Mucosa of gallbladder (tissue), 1 donor: ENCODE measurements around the gene EPHB1. TPM values are rescaled to one million over a fixed set of nuclear protein-coding genes. Genes with fewer than 3 reads are reported as not detected.
"Not testable (repeated sequence)": the region's sequence is repeated elsewhere in the genome, so short reads cannot be mapped to it uniquely, and the experiment has no call there.

Source experiments
- DNase-seq: peaks from one replicate; pipeline ENCODE4 v3.0.0-alpha.2; 2020; ENCODE audit warnings: low spot score
- total RNA-seq: library from RNA; stranded (reverse); gene quantifications from one replicate; pipeline ENCODE4 v1.2.1, GENCODE V29; 2021
- donor health status: DM: no; HTN: no; CAD: no.

Gene EPHB1
- total RNA-seq, 1 donor from 2014 or later: 2.0 TPM

DNA sequence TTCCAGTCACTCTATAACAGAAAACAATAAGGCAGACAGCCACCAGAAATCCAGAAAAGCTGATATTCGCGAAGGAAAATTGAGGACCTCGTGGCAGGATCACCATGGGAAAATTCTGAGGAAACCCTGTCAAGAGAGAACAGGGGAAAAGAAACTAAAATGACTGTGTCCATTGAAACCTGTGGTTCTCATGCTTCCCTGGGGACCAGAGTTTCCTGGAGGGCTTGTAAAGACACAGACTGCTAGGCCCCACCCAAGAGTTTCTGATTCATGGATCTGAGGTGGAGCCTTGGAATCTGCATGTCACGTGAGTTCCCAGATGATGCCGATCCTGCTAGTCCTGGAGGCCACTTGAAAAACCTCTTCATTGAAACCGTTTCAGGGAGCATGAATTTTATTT, 420.5 kb downstream of the EPHB1 start:
- no peak for DNase-seq

DNA sequence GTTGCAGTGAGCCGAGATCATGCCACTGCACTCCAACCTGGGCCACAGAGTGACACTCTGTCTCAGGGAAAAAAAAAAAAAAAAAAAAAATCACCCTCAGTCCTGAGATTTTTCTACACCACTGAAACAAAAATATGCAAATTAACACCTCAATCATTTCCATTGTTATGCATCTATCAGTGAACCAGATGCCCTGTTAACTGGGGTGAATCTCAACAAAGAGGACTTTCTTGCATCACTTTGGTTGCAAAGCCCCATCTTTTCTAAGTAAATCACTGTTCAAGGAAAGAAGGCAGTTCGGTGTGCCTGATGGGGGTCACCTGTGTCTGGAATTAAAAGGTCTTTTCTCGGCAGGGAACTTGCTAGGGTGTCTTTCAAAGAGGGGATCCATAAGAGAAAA, 421.6 kb downstream of the EPHB1 start:
- DNase-seq: no peak

DNA sequence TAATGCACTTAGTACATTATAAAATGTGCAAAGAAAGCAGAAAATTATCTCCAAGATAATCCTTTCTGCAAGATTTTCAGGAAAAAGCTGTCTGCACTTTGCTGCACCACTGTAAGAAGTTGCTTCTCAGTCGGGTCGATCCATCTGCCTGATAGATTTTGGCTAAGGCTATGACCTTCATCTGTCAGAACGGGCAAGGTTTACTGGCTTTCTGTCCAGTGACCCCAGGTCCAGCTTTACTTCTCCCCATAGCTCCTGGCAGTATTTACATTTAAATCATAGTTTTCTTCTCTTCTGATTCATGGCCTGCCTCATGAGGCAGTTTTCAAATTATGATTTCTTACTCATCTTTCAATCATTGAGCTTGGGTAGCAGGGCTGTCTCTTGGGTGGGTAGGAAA, 422.7 kb downstream of the EPHB1 start:
- no peak for DNase-seq

DNA sequence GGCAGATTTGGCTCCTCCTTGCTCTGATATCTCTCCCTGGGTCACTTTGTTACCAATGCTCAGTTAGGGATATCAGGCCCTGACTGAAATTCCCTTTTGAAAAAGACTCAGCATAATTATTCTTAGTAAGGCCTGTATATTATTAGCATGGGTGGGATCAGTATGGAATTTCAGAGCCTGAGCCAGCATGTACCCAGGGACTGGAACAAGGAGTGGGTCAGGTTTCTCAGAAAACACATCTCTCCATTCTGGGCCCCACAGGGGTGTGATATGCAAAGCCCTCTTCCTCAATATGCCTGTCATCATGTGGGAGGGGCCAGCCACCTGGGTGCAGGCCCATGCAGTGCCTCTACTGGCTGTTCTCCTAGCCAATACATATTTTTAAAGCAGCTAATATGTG, 423.2 kb downstream of the EPHB1 start:
- no peak for DNase-seq

DNA sequence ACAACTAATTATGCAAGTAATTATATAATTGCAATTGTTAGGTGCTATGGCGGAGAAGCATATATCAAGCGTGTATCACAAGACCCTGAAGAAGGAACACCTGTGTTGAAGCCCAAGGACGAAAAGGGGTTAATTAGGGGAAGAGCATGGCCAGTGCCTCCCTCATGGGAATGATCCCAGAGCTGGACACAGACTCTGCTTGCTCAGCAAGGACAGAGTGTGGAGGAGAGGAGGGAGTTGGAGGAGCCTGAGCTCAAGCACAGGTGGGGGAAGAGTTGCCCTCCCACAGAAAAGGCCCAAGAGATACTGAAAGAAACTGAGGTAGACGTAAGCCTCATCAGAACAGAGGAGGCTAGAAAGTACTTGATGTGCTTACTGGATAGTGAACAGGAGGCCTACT, 423.7 kb downstream of the EPHB1 start:
- no peak for DNase-seq

DNA sequence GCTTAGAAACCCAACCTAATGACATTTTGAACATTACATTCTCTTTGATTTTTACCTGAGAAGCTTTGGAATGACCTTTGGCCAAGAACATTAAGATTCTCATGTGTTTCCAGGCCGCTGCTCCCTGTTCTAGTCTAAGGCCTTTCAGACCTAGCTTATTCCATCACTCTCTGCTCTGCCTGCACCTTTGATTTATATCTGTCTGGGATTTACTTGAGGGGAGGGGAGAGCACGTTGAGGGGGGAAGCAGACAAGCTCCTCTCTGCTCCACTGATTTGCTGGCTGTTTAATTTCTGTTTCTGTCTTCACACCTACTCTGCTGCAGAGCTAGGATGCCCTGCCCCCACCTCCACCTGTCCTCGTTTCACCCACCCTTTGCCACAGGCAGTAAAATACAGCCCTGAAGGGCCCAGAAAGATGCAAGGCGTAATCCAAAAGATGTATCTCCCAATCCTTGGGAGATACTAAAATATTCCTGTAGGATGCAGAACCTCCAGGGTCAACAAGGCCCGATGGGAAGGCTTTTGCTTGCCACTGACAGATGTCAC, 429.8 kb downstream of the EPHB1 start:
- DNase-seq: no peak

DNA sequence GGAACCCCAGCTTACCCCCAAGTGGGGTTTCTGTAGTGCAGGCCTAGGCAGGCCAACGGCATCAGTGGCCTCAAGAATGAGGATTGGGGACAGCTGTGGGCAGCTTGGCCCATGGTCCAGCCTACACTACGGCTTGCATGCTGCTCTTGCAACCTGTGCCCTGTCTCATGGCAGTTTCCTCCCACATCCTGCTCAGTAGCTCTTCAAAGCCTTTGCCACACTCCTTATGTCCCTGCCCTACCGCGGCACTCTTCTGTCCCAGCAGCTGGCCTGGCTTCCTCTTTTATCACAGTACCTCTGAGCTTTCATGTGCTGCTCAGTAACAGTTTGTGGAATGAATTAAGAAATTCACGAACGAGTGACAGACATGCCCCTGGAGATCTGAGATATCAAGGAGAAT, 431.0 kb downstream of the EPHB1 start:
- no peak for DNase-seq

DNA sequence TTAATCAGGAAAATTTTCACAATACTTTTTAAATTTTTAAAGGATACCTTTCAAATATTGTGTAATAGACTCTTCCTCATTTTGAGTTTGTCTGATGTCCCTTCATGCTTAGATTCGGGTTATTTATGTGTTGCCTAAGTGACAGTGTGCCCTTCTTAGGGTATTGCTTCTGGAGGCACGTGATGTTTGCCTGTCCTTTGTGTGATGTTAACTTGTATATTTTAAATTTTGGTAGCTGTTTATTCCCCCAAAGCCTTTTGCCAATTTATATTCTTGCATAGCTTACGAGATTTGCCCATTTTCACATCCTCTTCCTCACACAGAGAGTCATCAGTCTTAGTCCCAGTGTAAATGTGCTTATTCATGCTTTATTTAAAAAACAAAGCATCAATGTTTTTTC, 433.1 kb downstream of the EPHB1 start:
- no peak for DNase-seq

DNA sequence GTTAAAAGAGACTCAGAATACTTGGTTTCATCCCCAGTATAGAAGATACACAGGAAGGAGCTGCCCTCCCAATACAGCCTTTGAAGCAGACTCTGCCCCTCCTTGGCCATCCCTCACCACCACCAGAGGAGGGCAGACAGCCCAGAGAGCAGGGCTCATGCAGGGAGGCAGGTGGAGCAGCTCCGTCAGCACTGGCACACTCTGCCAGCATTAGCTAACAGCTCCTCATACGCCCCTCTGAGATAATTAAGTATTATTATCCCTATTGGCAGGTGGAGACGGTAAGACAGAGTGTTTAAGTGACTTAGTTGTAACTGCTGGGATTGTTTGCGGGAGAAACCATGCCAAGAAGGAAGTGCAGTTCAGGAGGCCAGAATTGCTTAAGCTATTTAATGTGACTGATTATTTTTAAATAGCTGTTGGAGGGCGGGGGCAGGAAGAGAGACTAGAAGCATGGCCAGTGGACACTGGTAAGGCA, 434.0 kb downstream of the EPHB1 start:
- DNase-seq: peak; percentile 16

DNA sequence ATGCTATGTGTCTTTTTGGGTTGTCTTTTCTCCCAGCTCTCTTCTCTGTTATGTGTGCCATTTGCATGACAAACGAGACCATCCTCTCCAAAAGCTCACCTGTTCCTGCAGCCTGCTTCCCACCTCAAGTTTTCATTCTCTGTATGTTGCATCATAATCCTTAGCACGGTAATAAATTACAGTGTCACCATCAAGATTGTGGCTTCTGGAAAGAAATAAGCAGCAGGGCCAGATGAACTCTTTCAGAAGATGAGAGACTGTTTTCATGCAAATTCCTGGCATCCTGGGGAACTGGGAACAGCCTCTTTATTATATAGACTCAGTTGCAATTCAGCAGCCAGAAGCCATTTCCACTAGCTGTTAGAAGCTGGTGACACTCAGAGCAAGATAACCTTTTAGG, 436.7 kb downstream of the EPHB1 start:
- DNase-seq: no peak

DNA sequence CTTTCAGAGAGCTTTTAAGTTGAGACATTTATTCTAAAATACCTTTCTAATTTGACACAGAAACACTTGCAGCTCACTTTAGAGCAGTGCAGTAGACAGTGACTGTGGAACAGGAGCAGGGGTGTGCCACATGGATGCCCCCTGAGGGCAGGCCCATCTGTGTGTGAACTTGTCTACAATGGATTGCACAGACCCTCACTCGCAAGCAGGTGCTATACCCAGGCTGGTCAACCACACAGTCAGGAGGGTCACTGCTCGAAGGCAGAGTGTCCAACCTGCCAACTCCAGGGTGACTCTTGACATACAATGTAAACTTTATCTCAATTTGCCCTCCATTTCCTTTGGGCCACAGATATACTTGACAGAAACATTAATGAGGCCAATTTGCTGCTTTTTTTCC, 437.2 kb downstream of the EPHB1 start:
- DNase-seq: no peak

DNA sequence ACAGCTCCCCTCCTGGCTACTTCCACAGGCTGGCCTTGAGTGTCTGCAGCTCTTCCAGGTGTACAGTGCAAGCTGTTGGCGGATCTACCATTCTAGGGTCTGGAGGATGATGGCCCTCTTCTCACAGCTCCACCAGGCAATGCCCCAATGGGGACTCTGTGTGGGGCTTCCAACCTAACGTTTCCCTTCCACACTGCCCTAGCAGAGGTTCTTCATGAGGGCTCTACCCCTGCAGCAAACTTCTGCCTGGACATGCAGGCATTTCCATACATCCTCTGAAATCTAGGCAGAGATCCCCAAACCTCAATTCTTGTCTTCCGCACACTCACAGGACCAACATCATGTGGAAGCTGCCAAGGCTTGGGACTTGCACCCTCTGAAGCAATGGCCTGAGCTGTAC, 438.4 kb downstream of the EPHB1 start:
- not testable (repeated sequence) for DNase-seq

DNA sequence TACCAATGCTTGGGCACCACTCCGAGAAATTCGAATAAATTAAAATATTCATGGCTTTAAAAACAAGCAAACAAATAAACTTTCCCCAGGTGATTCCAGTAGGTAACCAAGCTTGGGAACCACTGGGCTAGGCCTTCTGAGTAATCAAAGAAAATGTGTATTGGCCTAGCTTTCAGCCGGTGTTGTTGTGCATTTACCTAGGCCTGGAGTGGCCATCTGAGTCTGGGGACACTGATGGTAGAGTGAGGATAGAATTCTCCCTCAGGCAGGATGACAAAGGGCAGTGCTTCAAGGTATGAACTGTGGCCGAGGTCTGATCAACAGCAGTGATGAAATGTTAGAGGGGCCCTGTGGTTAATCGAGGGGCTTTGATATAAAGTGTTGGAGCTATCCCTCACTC, 440.5 kb downstream of the EPHB1 start:
- no peak for DNase-seq

DNA sequence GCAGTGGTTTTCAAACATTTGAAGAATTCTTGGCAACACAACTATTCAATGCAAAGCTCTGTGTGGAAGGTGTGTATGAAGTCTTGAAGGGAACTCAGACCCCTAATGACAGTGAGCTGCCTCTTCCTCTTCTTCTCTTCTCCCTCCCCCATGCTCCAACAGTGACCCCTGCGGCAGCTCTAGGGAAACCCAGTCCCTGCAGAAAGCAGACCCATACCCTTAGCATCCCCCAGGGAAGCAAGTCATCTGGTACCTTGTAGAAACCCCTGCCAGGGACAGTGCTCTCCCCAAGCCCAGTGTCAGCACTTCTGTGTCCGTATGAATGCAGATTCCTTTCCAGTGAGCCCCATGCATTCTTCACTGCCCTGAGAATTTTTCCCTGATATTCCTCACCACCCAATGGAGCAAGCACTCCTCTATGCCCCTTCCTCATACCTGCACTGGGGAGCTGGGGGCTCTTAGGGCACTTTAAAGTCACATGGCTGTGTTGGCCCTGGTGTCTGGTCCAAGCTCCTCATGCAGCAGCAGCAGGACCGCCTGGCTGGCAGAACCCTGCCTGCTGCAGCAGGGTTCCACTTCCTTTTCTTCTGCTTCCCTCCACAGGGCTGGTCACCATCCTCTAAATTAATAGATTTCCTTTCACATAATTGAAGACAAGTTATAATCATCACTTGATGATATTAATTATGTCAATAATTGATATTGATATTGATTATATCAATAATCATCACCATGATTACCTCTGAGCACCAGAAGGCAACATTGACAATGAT, 442.5 kb downstream of the EPHB1 start:
- no peak for DNase-seq

DNA sequence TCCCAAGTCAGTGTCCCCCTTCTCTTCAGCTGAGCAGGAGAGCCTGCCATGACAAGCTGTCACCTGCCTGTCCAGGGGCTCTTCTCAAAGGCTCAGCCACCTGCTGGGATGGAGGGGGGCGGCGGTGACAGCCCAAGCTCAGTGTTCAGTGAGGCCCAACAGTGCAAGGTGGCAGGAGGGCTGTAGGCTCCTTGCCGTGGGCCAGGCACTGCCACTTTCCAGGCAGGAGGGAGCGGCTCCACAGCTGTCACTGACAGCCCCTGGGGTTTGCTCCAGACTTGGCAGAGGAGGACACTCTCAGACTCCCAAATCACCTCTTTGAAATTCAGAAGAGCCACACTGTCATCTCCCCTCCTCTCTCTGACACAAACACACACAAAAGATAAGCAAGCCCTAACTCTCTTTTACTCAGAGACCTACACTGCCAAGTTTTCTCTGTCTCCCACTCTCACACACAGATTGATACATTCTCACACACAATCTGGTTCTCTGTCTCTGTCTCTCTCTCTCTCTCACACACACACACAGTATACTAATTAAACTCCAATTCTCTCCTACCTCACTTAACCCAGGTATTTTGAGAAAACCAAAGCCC, 443.3 kb downstream of the EPHB1 start:
- no peak for DNase-seq

DNA sequence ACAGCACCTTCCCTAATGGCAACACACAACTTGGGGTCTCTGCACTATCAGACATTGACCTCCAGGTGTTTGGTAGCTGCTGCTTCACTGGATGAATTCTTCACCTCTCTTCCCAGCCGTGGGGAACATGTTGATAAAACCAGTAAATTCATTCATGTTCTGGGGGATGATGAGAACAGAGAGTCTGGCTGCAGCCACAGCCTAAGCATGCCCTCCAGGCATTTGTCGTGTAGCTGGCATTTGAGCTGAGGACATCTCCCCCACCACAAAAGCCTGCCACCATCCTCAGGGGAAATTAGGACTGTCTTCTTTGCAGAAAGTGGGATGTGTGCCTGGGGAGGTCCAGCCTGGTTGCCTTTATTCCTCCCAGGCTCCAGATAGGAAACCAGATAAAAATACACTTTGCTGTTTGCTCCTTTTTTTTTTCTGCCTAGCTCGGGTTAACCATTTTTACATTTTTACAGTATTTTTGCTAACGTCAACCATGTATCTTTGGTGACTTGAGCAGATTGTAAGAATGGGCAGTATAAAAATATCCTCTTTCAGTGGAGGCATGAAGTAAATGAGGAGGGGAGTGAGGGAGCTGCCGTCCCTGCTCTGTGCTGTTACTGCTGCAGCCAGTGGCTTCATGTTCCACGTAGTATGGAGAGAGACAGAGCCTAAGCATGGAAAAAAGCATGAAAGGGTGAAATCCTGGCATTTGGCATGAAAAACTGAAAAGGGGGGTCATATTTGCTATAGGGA, 444.0 kb downstream of the EPHB1 start:
- no peak for DNase-seq

DNA sequence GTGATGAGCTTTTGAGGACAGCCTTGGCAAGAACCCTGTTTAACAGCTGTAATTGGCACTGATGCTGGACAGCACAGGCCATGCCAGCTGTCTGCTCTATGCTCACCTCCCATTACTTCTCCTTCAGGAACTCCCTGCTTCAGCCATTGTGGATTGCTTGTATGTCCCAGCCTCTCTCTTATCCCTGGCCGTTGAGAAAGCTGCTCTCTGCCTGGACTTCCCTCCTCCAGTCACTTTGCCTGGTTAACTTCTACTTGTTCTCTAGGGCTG, 444.5 kb downstream of the EPHB1 start:
- no peak for DNase-seq

DNA sequence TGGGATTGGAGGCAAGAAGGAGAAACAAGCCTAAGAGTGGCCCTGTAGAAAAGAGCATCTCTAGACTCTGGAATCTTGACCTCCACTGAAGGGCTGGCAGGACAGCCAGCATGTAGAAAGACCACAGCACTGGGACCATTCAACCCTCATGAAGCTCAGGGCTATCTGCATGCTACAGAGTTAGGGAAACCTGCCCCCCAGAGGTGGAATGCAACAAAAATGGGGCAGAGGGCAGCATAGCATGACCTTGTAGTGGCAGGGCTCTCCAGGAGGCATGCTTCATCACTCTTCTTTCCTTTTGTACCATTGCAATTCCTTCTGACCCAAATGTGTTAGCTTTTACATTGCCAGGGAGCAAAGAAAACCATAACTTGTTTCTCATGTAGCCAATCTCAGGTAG, 445.4 kb downstream of the EPHB1 start:
- no peak for DNase-seq

DNA sequence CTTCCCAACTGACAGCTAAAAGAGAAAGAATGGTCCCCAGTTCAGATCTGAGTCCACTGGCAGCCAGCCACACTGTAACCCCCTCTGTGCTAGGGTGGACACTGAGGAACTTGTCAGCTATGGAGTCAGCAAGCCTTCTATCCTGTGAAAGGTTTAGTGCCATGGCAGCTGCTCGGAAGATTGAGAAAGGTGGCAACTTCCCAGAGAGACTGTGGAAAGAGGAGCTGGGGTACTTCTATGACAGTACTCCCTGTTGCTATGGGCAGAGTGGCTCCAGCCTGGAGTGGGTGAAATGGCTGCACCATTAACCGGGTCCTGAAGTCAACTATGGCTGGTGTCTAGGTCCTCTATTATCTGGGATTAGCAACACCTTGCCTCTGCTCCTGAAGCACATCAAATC, 447.2 kb downstream of the EPHB1 start:
- DNase-seq: no peak

DNA sequence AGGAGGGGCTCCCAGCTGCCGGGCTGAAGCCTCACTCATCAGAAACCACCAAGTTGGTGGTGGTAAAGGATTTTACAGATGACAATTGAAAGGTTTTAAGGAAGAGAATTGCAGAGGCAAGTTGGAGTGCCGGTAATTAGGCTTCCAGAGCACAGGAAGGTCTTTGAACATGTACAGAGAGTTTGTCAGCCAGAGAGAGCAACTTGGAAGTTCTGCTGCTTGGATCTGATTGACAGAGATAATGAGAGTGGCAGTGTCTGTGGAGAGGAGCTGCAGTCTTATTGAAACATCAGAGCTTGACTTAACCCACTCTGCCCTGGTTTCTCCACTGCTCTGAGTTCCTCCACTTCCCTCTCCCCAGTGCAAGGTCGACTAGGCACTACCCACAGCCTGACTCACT, 448.6 kb downstream of the EPHB1 start:
- no peak for DNase-seq

DNA sequence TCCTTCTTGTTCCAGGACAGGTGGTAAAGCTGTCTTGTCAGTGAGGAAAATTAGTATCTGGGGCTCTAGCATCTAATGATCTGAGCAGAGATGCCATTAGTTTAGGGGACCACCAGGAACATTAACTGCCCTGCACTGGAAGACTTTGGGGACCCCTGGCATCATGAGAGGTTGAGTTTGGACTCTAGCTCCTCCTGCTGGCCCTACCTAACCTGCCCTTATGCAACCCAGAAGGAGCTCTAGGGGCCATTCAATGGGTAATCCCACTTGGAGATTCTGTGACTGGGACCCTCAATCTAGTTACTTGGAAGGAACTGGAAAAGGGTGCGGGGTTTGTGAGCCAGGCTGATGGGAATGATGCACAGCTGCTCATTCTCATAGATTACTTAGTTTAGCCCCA, 451.0 kb downstream of the EPHB1 start:
- no peak for DNase-seq

DNA sequence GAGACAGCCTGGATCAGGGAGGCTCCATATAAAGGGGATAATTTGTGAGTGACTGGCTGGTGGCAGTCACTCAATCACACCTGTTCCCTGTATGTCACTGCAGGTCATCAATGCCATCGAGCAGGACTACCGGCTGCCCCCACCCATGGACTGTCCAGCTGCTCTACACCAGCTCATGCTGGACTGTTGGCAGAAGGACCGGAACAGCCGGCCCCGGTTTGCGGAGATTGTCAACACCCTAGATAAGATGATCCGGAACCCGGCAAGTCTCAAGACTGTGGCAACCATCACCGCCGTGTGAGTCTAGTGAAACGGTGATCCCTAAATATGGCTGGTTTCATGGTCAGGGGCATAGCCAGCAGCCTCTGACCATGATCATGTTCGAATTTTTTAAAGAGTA, 453.2 kb downstream of the EPHB1 start:
- no peak for DNase-seq

DNA sequence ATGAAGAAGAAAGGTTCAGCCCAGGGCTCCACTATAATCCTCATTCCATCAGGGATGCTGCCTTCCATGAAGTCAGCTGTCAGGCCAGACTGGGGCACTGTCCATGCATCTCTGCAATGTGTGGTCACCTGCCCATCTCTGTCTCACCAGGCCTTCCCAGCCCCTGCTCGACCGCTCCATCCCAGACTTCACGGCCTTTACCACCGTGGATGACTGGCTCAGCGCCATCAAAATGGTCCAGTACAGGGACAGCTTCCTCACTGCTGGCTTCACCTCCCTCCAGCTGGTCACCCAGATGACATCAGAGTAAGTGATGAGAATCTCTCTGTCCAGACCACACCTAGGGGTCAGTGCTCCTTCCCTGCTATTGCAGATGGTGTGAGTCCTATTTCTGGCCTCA, 454.1 kb downstream of the EPHB1 start:
- no peak for DNase-seq
